Superior temporal gyrus (tissue), 1 donor: Measurements from ENCODE around the gene ATP2C1.
A peak's percentile ranks its signal among the peaks of the same experiment; 100 is the strongest.
"Not testable (repeated sequence)": the region's sequence is repeated elsewhere in the genome, so short reads cannot be mapped to it uniquely, and the experiment has no call there.

ENCODE experiments used
- DNase-seq: peaks from one replicate; pipeline ENCODE4 v3.0.0-alpha.2; 2016; ENCODE audit errors: extremely low spot score

The ATP2C1 gene

GRCh38 chr3:130939753-130940152, 45.9 kb downstream of the ATP2C1 start:
- no peak for DNase-seq

- DNase-seq, result no peak
Measured at GRCh38 chr3:130941793-130942192, 47.9 kb downstream of the ATP2C1 start.

GRCh38 chr3:130946882-130947281, 53.0 kb downstream of the ATP2C1 start:
- no peak for DNase-seq

GRCh38 chr3:130948001-130948773, 54.3 kb downstream of the ATP2C1 start:
- DNase-seq, result no peak

GRCh38 chr3:130948929-130949328, 55.0 kb downstream of the ATP2C1 start:
- DNase-seq, result no peak

- DNase-seq, result no peak
Measured at GRCh38 chr3:130950124-130950523, 56.2 kb downstream of the ATP2C1 start.

- DNase-seq, result no peak
Measured at GRCh38 chr3:130950641-130951040, 56.8 kb downstream of the ATP2C1 start.

GRCh38 chr3:130955481-130955880, 61.6 kb downstream of the ATP2C1 start:
- DNase-seq, result no peak

- no peak for DNase-seq
Measured at GRCh38 chr3:130956281-130956680, 62.4 kb downstream of the ATP2C1 start.

GRCh38 chr3:130956721-130957120, 62.8 kb downstream of the ATP2C1 start:
- DNase-seq, result no peak

GRCh38 chr3:130960139-130960795, 66.4 kb downstream of the ATP2C1 start:
- no peak for DNase-seq

GRCh38 chr3:130961458-130961857, 67.6 kb downstream of the ATP2C1 start:
- DNase-seq, result no peak

- DNase-seq, result no peak
Measured at GRCh38 chr3:130963444-130963843, 69.6 kb downstream of the ATP2C1 start.

- DNase-seq, result peak; percentile 72
Measured at GRCh38 chr3:130963878-130964277, 70.0 kb downstream of the ATP2C1 start.

GRCh38 chr3:130967281-130967680, 73.4 kb downstream of the ATP2C1 start:
- DNase-seq, result no peak

GRCh38 chr3:130968221-130968620, 74.3 kb downstream of the ATP2C1 start:
- no peak for DNase-seq

GRCh38 chr3:130969621-130970020, 75.7 kb downstream of the ATP2C1 start:
- DNase-seq, result no peak

- DNase-seq, result no peak
Measured at GRCh38 chr3:130971208-130971607, 77.3 kb downstream of the ATP2C1 start.

GRCh38 chr3:130972592-130972991, 78.7 kb downstream of the ATP2C1 start:
- not testable (repeated sequence) for DNase-seq

GRCh38 chr3:130973406-130973805, 79.5 kb downstream of the ATP2C1 start:
- DNase-seq, result no peak

GRCh38 chr3:130974201-130974600, 80.3 kb downstream of the ATP2C1 start:
- no peak for DNase-seq

- DNase-seq, result no peak
Measured at GRCh38 chr3:130975251-130975650, 81.4 kb downstream of the ATP2C1 start.

GRCh38 chr3:130976706-130977105, 82.8 kb downstream of the ATP2C1 start:
- DNase-seq, result no peak
